Measurements from ENCODE around the gene LRFN4. TPM values are rescaled to one million over a fixed set of nuclear protein-coding genes. Genes with fewer than 3 reads are reported as not detected.

LRFN4 gene
- total and polyA plus RNA-seq, 2 of the 13 experiments (the other 11 are each of a cell fraction or from before 2014, with no cell fraction given) = 1.3 to 6.8 TPM

DNA sequence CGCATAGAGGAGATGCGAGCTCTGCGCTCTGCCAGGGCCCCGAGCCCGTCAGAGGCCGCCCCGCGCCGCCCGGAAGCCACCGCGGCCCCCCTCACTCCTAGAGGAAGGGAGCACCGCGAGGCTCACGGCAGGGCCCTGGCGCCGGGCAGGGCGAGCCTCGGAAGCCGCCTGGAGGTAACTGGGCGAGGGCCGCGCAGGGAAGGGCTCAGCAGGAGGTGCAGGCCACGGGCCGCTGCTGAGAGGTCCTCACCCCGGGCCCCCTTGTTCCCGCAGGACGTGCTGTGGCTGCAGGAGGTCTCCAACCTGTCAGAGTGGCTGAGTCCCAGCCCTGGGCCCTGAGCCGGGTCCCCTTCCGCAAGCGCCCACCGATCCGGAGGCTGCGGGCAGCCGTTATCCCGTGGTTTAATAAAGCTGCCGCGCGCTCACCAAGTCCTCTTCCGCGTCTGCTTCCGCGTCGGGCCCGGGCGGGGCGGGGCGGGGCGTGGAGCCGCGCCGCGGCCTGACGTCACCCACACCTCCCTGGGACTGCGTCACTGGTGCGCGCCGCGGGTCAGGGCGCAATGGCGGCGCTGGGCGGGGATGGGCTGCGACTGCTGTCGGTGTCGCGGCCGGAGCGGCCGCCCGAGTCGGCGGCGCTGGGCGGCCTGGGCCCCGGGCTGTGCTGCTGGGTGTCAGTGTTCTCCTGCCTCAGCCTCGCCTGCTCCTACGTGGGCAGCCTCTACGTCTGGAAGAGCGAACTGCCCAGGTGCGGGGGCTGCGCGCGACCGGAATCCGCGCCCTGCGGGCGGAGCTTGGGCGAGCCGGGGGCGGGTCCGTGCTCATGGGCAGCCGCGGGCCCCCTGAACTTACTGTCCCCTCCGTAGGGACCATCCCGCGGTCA is 13.7 kb upstream of the LRFN4 start, which contains the start of gene RCE1 (continued):
- TF ChIP-seq, protein P1, sequence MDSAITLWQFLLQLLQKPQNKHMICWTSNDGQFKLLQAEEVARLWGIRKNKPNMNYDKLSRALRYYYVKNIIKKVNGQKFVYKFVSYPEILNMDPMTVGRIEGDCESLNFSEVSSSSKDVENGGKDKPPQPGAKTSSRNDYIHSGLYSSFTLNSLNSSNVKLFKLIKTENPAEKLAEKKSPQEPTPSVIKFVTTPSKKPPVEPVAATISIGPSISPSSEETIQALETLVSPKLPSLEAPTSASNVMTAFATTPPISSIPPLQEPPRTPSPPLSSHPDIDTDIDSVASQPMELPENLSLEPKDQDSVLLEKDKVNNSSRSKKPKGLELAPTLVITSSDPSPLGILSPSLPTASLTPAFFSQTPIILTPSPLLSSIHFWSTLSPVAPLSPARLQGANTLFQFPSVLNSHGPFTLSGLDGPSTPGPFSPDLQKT (CRISPR knock-in tag; IDR thresholded peaks at IDR 0.05; ENCODE audit: borderline replicate concordance) = no peak
- TF ChIP-seq HMG20B (CRISPR knock-in tag; conservative IDR thresholded peaks at IDR 0.05) (no peak), KDM6A (CRISPR knock-in tag; IDR thresholded peaks at IDR 0.05; ENCODE audit: low read depth) (no peak), ZNF562 (CRISPR knock-in tag; IDR thresholded peaks at IDR 0.05; ENCODE audit: borderline replicate concordance) (no peak), HNRNPLL (IDR thresholded peaks at IDR 0.05; ENCODE audit: low read depth, low read length, poor library complexity, severe bottlenecking) (no peak), HHEX (CRISPR knock-in tag; IDR thresholded peaks at IDR 0.05) (no peak), KLF6 (CRISPR knock-in tag; IDR thresholded peaks at IDR 0.05) (peak; percentile 87), NFE2L1 (CRISPR knock-in tag; IDR thresholded peaks at IDR 0.05; ENCODE audit: borderline replicate concordance) (0 out of 2 replicates have a peak, but pooled peaks have one; percentile 50), PTBP1 (IDR thresholded peaks at IDR 0.05; ENCODE audit: low read depth, low read length, poor library complexity, severe bottlenecking) (no peak)
- TF ChIP-seq, protein P2, sequence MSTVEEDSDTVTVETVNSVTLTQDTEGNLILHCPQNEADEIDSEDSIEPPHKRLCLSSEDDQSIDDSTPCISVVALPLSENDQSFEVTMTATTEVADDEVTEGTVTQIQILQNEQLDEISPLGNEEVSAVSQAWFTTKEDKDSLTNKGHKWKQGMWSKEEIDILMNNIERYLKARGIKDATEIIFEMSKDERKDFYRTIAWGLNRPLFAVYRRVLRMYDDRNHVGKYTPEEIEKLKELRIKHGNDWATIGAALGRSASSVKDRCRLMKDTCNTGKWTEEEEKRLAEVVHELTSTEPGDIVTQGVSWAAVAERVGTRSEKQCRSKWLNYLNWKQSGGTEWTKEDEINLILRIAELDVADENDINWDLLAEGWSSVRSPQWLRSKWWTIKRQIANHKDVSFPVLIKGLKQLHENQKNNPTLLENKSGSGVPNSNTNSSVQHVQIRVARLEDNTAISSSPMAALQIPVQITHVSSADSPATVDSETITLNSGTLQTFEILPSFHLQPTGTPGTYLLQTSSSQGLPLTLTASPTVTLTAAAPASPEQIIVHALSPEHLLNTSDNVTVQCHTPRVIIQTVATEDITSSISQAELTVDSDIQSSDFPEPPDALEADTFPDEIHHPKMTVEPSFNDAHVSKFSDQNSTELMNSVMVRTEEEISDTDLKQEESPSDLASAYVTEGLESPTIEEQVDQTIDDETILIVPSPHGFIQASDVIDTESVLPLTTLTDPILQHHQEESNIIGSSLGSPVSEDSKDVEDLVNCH (CRISPR knock-in tag; IDR thresholded peaks at IDR 0.05) = no peak
- TF ChIP-seq, protein P3, sequence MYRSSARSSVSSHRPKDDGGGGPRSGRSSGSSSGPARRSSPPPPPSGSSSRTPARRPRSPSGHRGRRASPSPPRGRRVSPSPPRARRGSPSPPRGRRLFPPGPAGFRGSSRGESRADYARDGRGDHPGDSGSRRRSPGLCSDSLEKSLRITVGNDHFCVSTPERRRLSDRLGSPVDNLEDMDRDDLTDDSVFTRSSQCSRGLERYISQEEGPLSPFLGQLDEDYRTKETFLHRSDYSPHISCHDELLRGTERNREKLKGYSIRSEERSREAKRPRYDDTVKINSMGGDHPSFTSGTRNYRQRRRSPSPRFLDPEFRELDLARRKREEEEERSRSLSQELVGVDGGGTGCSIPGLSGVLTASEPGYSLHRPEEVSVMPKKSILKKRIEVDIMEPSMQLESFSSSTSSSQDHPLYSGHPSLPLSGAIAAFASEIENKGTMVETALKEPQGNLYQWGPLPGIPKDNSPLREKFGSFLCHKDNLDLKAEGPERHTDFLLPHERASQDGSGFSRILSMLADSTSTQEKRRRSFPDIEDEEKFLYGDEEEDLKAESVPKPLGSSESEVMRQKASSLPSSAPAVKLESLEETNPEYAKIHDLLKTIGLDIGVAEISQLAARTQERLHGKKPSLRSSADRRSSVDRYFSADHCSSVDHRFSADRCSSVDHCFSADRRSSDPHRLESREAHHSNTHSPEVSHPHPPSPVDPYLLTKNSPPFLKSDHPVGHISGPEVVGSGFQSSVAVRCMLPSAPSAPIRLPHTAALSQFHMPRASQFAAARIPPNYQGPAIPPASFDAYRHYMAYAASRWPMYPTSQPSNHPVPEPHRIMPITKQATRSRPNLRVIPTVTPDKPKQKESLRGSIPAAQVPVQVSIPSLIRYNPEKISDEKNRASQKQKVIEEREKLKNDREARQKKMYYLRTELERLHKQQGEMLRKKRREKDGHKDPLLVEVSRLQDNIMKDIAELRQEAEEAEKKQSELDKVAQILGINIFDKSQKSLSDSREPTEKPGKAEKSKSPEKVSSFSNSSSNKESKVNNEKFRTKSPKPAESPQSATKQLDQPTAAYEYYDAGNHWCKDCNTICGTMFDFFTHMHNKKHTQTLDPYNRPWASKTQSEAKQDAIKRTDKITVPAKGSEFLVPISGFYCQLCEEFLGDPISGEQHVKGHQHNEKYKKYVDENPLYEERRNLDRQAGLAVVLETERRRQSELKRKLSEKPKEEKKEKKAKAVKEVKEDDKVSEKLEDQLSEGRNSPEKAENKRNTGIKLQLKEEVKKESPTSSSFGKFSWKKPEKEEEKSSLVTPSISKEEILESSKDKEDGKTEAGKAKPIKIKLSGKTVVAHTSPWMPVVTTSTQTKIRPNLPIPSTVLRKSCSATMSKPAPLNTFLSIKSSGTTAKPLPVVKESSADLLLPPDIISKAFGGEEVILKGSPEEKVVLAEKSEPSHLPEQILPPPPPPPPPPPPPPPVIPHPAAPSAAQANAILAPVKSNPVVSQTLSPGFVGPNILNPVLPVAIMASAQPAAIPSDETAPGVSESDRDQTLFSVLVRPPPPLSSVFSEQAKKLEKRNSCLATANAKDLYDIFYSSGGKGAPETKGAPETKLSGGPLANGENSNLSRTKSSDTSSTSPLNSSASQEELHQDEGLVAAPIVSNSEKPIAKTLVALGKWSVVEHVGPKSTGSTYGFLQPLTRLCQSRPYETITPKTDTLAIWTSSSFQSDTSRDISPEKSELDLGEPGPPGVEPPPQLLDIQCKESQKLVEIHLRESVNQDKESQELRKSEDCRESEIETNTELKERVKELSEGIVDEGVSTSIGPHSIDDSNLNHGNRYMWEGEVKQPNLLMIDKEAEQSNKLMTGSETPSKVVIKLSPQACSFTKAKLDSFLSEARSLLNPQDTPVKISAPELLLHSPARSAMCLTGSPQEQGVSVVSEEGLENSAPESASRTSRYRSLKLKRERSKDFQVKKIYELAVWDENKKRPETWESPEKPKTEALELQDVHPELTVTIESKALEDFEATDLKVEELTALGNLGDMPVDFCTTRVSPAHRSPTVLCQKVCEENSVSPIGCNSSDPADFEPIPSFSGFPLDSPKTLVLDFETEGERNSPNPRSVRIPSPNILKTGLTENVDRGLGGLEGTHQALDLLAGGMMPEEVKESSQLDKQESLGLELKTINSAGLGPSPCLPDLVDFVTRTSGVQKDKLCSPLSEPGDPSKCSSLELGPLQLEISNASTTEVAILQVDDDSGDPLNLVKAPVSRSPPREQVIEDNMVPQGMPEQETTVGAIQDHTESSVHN (CRISPR knock-in tag; IDR thresholded peaks at IDR 0.05) = no peak
- TF ChIP-seq, protein P4, sequence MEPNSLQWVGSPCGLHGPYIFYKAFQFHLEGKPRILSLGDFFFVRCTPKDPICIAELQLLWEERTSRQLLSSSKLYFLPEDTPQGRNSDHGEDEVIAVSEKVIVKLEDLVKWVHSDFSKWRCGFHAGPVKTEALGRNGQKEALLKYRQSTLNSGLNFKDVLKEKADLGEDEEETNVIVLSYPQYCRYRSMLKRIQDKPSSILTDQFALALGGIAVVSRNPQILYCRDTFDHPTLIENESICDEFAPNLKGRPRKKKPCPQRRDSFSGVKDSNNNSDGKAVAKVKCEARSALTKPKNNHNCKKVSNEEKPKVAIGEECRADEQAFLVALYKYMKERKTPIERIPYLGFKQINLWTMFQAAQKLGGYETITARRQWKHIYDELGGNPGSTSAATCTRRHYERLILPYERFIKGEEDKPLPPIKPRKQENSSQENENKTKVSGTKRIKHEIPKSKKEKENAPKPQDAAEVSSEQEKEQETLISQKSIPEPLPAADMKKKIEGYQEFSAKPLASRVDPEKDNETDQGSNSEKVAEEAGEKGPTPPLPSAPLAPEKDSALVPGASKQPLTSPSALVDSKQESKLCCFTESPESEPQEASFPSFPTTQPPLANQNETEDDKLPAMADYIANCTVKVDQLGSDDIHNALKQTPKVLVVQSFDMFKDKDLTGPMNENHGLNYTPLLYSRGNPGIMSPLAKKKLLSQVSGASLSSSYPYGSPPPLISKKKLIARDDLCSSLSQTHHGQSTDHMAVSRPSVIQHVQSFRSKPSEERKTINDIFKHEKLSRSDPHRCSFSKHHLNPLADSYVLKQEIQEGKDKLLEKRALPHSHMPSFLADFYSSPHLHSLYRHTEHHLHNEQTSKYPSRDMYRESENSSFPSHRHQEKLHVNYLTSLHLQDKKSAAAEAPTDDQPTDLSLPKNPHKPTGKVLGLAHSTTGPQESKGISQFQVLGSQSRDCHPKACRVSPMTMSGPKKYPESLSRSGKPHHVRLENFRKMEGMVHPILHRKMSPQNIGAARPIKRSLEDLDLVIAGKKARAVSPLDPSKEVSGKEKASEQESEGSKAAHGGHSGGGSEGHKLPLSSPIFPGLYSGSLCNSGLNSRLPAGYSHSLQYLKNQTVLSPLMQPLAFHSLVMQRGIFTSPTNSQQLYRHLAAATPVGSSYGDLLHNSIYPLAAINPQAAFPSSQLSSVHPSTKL (CRISPR knock-in tag; IDR thresholded peaks at IDR 0.05) = peak; percentile 41
